Measurements from ENCODE around the gene MYH9.
A peak's percentile ranks its signal among the peaks of the same experiment; 100 is the strongest.

The MYH9 gene

GRCh38 chr22:36349726-36350125, 38.0 kb downstream of the MYH9 start:
- no peak for DNase-seq (ENCODE audit: low read depth in 2 of 2)

- DNase-seq (ENCODE audit: low read depth in 2 of 2): no peak
Observed at GRCh38 chr22:36348760-36349159, 39.0 kb downstream of the MYH9 start.

- DNase-seq (ENCODE audit: low read depth in 2 of 2): no peak
Observed at GRCh38 chr22:36347094-36347493, 40.7 kb downstream of the MYH9 start.

- DNase-seq (ENCODE audit: low read depth in 2 of 2): peak in 1 of 2 donors; percentile 72
Observed at GRCh38 chr22:36344106-36344827, 43.5 kb downstream of the MYH9 start.

GRCh38 chr22:36343720-36344105, 44.1 kb downstream of the MYH9 start:
- DNase-seq (ENCODE audit: low read depth in 2 of 2): no peak

- no peak for DNase-seq (ENCODE audit: low read depth in 2 of 2)
Observed at GRCh38 chr22:36343070-36343719, 44.6 kb downstream of the MYH9 start.

GRCh38 chr22:36341640-36342041, 46.1 kb downstream of the MYH9 start:
- DNase-seq (ENCODE audit: low read depth in 2 of 2): no peak

GRCh38 chr22:36340621-36341020, 47.1 kb downstream of the MYH9 start:
- no peak for DNase-seq (ENCODE audit: low read depth in 2 of 2)

GRCh38 chr22:36339171-36340065, 48.3 kb downstream of the MYH9 start:
- DNase-seq (ENCODE audit: low read depth in 2 of 2): no peak

GRCh38 chr22:36337365-36338130, 50.2 kb downstream of the MYH9 start:
- no peak for DNase-seq (ENCODE audit: low read depth in 2 of 2)

- DNase-seq (ENCODE audit: low read depth in 2 of 2): no peak
Observed at GRCh38 chr22:36336246-36337182, 51.3 kb downstream of the MYH9 start.

GRCh38 chr22:36335621-36336020, 52.1 kb downstream of the MYH9 start:
- no peak for DNase-seq (ENCODE audit: low read depth in 2 of 2)

GRCh38 chr22:36334821-36335603, 52.8 kb downstream of the MYH9 start:
- DNase-seq (ENCODE audit: low read depth in 2 of 2): no peak

GRCh38 chr22:36334081-36334820, 53.5 kb downstream of the MYH9 start:
- no peak for DNase-seq (ENCODE audit: low read depth in 2 of 2)

- DNase-seq (ENCODE audit: low read depth in 2 of 2): no peak
Observed at GRCh38 chr22:36333644-36334043, 54.1 kb downstream of the MYH9 start.

- peak in 1 of 2 donors; percentile 46 for DNase-seq (ENCODE audit: low read depth in 2 of 2)
Observed at GRCh38 chr22:36332623-36333332, 55.0 kb downstream of the MYH9 start.

- DNase-seq (ENCODE audit: low read depth in 2 of 2): no peak
Observed at GRCh38 chr22:36331912-36332622, 55.7 kb downstream of the MYH9 start.
